ENCODE results near the gene ENTPD5.
"Not testable (repeated sequence)": the region's sequence is repeated elsewhere in the genome, so short reads cannot be mapped to it uniquely, and the experiment has no call there.

ENTPD5 gene, protein sequence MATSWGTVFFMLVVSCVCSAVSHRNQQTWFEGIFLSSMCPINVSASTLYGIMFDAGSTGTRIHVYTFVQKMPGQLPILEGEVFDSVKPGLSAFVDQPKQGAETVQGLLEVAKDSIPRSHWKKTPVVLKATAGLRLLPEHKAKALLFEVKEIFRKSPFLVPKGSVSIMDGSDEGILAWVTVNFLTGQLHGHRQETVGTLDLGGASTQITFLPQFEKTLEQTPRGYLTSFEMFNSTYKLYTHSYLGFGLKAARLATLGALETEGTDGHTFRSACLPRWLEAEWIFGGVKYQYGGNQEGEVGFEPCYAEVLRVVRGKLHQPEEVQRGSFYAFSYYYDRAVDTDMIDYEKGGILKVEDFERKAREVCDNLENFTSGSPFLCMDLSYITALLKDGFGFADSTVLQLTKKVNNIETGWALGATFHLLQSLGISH

DNA sequence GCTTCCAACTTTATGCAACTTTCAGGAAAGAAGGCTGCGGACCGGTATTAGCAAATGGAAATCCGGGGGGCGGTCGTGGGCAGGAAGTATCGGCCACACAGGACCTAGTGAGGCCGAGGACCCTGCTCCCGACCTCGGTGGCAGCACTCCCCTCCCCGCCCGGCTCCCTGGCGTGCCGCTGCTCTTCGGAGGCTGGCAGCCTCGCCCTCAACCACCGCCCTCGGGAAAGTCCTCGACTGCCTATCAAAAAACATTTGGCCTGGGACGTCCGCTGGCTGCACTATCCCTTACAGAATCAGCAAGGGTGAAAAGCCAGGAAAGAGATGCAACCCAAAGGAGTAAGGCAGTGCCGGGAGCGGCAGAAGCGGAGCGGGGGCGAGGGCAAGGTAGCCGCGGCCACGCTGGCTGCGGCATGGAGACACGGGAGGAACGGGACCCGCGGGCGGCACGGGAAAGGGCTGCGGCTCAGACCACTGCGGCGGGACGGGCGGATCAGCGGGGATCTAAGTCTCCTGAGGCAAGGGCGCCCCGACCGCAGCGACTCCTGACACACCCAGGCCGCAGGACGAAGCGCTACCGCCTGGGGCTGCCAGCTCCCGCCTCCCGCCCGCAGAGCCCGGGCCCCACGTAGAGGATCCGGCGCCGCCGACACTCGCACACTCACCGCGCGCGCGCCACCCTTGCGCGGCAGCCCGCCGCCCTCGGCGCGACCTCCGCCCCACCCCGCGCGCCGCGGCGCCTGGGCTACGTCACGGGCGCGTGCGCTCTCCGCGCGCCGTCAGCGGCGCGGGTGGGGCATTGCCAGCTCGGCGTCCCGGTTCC lies at the start of gene ENTPD5, which contains the start of gene BBOF1:
Gene ENTPD5, minus strand, starts transcription at position 703 of the 822 bp plus-strand sequence. CDS start 31,186 bp downstream, outside the sequence.
Gene BBOF1, plus strand, starts transcription at position 764 of the 822 bp plus-strand sequence. CDS start 130 bp downstream, outside the sequence.
- DNase-seq = peak; percentile 83

DNA sequence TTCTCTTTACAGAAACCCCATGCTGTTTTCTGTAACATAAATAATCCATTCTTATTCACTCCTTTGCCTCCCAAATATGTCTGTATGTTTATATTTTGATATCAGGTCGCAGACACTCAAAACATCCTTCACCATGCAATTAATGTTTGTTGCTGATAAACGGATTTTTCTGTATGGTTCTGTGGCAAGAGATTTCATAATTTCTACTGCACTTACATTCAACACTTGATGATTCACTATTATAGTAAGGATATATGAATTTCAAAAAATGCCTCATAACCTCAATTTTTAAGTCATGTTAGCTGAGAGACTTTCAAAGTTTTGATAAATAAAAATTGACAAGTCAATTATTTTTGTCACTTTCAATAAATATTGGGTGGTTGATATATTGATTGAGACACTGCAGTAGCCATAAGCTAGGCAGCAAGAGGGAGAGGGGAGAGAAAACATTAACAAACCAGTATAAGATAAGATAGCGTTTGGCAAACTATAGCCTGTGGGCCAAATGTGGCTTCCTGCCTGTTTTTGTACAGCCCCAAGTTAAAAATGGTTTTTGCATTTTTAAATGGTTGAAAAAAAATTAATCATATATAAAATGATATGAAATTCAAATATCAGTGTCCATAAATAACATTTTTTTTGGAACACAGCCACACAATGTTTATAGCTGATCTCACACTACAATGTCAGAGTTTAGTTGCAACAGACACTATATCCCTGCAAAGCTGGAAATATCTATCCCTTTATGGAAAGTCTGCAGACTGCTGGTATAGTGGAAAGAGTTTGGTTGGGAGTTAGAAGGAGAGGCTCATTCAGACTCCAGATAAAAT lies 46.9 kb upstream of the ENTPD5 start:
- DNase-seq = no peak

DNA sequence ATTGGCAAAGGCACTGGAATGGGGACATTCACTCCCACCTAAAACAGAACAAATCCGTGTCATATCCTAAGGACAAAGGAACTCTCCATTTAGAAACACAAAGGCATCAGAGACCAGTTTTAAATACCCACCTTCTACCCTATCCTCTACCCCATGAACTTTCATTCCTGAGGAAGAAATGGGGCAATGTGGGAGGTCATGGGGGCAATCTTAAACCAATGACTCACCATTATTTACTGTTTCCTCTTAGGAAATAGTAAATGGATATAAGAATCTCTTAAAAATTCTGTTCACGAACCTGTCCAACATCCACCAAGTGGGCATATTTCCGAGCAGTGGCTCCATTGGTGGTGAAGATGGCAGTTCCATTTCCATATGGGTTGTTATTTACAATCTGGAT lies 45.8 kb upstream of the ENTPD5 start:
- DNase-seq = no peak

DNA sequence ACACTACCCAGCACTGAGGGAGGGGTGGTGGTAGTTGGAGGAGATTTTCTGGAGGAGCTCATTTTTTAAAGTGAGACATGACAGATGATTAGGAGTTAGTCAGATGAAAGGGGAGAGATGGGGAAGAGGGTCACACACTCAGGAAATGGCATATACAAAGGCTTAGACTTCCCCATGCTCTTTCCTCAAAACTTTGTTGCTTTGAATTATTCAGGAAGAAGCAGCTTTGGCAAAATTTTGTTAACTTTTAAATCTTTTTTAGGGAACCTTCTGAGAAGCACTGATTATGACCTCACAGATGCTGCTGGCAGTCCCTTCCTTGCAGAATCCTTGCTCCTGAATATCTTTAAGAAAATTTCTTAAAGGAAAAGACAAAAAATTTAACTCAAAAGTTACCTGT lies 45.3 kb upstream of the ENTPD5 start:
- DNase-seq = no peak

DNA sequence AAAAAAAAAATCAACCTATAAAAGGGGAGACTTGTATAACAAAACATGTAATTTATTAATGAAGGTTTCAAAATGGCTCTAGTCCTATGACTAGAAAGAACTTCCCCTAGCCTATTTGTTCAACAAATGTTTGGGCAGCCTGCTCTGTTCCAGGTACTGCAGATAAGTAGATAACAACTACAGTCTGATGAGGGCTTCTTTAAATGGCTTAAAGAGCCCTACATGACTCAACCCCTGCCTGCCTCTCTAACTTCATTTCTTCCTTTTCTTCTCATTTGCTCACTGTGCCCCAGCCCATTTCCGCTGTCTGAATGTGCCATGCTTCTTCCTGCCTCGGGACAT lies 43.7 kb upstream of the ENTPD5 start:
- DNase-seq = no peak

DNA sequence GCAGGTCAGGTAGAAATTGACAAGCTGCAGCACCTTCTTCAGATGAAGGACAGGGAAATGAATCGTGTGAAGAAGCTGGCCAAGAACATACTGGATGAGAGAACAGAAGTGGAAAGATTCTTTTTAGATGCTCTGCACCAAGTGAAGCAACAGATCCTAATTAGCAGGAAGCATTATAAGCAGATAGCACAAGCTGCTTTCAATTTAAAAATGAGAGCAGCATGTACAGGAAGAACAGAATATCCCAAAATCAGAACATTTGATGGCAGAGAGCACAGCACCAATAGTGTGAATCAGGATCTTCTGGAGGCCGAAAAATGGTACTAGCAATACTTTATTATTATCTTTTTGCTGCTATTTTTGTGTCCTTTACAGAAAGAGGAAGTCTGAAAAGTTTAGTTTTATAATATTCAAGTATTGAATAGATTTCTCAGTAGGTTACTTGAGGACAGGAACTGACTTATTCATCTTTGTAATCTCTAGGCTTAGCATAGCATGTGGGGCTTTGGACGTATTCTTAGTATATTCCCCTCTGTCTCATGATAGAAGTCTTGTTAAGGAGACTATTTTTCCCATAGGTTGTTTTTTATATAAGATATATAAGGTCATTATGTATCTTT lies 30.9 kb upstream of the ENTPD5 start:
- no peak for DNase-seq

DNA sequence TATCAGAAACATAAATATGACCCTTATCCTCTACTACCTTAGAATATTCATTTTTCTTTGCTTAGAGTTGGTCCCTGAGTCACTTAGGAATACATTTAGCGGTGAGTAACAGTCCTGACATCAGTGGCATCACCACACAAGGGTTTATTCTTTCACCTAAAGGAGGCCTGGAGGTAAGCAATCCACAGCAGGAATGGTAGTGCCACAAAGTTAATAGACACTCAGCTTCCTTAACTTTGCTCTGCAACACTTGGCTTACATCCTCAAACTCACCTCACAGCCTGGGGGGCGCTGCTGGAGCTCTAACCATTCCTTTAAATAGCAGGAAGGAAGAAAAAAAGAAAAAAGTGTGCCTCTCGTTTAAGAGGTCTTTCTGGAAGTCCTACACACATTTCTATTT lies 29.2 kb upstream of the ENTPD5 start:
- no peak for DNase-seq

DNA sequence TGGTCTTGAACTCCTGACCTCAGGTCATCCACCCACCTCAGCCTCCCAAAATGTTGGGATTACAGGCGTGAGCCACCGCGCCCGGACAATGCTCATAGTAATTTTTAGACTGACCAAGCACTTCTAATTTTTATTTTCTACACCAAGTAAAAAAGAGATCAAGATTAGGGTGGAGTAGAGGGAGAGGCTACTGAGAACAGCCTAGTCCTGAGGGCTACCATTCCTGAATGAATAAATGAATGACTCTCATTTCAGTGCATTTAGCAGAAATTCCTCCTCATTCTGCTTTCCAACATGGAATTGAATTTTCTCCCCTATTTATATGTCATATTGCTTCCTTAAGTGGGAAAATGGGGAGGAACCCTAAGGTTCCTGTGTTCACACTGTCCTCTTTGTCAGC lies 26.4 kb upstream of the ENTPD5 start:
- DNase-seq = no peak

DNA sequence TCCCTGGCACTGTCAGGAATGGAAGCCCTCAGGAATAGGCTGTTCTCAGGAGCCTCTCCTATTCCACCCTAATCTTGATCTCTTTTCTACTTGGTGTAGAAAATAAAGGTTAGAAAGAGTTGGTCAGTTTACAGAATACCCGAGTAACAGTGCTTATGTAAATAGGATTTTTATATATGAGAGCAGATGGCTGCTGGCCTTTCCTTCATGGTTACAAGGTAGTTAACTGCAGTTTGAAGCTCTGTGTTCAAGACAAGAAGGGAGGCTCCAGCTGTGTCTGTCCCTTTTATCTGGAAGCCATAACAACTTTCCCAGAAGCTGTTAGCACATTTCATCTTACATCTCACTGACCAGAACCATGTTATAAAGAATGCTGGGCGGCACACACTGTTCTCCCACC lies 23.2 kb upstream of the ENTPD5 start:
- no peak for DNase-seq

DNA sequence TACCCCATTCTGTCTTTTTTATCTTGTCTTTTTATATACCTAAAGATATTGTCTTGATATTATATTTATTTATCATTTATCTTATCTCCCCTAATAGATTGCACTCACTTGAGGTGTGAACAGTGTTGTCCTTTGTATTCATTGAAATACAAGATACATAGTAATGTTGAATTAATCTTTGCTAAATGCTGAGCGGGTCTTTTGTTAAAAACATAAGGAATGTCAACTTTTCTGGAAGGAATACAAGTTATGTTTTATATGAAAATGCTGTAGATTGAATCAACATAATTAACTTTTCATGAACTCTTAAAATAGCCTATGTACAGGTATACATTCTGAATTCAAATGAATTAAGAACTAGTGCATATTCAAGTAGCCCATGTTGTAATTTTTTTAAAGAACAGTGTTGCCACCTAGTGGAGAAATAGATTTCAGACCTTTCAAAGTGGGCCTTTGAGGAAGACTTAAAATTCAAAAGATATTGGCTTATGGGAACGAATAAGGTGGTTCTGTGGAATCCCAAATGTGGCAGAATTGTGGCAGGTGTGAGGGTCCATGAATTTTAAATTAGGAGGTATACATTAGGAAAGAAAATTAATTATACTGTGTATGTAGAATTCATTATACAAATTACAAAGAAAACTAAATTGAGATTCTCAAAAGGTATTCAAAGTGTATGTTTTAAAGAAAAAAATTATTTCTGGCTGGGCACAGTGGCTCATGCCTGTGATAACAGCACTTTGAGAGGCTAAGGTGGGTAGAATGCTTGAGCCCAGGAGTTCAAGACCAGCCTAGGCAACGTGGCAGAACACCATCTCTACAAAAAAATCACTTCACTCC lies 19.2 kb upstream of the ENTPD5 start:
- DNase-seq = peak; percentile 68

DNA sequence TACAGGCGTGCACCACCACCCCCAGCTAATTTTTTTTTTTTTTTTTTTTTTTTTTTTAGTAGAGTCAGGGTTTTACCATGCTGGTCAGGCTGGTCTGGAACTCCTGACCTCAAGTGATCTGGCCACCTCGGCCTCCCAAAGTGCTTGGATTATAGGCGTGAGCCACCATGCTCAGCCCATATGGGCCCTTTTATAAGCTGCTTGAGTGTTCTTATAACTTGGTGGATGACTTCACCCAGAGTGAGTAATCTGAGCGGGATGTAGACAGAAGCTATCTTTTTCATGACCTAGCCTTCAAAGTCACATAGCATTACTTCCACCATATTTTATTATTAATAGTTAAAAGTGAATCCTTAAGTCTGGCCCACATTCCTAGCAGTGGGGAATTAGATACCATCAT lies 16.5 kb upstream of the ENTPD5 start:
- no peak for DNase-seq

DNA sequence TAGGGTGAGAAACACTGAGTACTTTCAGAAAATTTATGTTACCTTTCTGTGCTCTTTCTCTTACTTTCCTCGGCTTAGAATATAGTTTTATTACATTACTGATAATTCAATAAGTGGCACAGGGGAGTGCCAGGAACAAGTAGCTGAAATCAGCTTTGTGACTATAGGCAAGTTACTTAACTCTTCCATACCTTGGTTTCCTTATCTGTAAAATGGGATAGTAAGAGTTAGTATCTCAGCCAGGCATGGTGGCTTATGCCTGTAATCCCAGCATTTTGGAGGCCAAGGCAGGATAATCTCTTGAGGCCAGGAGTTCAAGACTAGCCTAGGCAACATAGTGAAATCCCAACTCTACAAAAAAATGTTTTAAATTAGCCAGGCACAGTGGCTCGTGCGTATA lies 15.5 kb upstream of the ENTPD5 start:
- DNase-seq = no peak

DNA sequence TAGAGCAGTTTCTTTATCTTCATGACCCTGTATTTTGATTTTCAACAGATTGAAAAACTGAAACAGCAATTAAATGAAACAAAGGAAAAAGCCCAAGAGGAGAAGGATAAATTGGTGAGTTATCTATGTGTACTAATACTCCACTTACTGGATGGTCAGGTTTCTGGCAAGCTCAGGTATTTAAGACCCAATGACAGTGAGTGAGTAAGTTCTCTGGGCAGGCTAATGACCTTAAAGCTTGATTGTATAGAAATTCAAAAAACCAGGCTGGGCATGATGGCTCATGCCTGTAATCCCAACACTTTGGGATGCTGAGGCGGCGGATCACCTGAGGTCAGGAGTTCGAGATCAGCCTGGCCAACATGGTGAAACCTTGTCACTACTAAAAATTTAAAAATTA lies 10.0 kb upstream of the ENTPD5 start:
- DNase-seq = no peak

DNA sequence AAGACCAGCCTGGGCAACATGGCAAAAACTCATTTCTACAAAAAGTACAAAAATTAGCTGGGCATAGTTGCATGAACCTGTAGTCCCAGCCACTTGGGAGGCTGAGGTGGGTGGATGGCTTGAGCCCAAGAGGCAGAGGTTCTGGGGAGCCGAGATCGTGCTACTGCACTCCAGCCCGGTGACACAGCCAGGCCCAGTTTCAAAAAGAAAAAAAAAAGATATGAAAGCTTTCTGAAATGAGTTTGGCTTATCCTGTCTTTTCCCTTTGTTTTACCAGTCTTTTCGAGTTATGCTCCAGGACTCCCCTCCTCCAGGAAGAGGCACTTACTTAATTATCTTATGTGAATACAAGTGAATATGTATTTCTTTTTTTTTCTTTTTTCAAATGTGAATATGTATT lies 3.3 kb upstream of the ENTPD5 start:
- DNase-seq = no peak

DNA sequence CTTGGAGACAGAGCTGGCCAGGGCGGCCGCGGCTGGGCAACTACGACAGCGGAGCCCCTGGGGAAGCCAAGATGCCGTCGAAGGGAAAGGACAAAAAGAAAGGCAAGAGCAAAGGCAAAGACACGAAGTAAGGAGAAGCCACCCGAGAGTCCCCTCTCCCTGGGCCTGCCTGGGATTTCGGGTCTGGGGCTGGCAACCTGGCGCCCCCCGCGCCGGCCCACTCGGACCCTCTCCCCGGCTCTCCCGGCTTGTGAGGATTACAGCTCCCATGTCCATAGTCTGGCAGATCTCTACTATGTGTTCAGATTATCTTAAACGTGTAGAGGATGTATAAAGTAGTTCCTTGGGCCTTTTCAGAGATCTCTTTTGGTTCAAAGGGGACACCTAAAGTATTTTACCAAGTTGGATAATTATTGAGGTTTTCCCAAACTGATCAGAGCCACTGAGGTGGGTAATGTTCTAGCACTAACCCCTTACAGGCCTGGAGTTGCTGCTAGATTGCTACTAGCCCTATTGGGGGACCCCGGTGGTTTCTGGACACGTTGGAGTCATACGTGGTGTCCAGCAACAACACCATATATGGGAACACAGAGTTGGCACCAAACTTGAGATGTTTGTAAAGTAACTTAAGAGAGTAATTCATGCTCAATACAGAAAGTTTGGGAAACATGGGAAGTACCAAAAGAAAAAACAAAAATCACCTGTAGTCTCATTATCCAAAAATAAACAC lies 485 bp upstream of the ENTPD5 start:
- no peak for DNase-seq

DNA sequence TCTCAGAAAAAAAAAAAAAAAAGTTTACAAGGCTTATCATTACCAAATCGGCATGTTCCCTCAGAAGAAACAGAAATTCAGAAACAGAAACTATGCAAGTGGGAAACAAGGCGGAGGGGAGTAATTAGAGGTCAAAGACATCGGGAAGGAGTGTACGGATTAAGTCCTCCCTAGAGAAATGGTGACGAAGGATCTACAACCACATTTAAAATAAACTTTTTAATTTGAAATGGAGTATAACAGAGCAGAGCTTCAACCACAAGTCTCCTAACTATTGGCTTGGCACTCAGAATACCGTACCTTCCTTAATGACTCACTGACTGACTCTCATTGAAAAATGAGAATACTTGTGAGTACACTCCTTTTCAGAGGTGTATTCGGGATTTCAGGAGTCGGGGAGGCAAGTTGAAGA lies 908 bp downstream of the ENTPD5 start:
- DNase-seq = peak; percentile 27

DNA sequence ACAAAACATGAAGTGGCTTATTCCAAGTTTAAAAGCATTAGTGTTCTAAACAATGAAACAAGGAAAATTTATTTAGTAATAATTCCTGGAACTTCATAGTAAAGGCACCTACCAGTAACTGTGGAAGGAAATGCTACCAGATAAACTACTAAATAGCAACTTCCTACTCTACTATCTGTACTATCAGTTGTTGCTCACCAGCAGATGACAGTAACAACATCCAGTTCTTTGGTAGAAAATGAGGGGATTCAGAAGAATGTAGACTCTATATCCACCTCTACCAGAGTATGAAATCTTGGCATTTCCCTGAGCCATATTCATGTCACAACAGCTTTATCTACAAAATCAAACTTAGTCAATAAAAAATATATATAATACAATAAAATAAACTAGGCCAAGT lies 3.1 kb downstream of the ENTPD5 start:
- no peak for DNase-seq

DNA sequence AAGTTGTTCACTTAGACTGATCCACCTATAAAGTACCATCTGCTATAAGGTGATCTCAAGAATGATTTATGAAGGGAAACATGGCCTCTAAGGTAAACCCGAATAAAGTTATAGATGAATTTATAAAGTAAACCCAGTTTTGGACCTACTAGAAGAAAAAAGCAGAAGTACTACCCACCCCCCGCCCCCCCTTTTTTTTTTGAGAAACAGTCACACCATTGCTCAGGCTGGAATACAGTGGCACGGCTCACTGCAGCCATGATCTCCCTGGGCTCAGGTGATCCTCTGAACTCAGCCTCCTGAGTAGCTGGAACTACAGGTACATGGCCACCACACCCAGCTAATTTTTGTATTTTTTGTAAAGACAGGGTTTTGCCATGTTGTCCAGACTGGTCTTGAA lies 3.9 kb downstream of the ENTPD5 start:
- no peak for DNase-seq

DNA sequence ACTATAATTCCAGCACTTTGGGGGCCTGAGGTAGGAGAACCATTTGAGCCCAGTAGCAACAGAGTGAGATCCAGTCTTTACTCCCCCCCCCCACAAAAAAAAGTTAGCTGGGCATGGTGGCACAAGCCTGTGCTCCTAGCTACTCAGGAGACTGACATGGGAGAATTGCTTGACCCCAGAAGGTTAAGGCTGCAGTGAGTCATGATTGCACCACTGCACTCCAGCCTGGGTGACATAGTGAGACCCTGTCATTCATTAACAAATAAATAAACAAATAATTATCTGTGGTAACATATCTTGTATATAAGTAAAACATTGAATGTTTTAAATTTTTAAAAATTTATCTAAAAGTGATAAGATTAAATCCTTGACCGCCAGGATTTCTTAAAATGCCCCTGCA lies 4.8 kb downstream of the ENTPD5 start:
- no peak for DNase-seq

DNA sequence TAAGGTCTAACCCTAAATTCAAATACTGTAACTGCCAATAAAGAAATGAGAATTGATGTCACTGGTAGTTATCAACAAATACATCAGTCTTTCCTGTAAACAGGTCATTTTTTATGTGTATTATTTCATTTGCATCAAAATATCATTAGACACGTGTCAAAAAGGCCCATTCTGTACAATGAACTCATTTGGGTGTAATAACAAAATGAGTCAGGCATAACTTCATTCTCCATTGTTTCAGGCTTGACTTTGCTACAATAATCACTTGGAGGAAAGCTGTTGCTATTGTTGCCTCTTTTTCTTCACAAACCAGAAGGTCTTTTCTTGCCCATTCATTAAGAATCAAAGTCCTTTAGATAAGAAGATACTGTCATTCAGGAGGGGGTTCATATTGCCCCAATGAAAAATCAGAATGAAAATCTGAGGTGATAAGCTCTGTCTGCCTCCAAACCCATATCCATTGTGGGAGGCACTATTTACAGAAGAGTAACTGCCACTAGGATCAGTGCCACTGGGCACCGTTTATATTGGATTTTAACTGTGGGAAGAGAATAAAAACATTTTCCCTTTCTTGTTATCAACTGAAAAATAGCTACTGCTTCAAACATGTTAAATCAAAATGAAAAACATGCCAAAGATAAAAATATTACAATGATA lies 10.1 kb downstream of the ENTPD5 start:
- DNase-seq = no peak

DNA sequence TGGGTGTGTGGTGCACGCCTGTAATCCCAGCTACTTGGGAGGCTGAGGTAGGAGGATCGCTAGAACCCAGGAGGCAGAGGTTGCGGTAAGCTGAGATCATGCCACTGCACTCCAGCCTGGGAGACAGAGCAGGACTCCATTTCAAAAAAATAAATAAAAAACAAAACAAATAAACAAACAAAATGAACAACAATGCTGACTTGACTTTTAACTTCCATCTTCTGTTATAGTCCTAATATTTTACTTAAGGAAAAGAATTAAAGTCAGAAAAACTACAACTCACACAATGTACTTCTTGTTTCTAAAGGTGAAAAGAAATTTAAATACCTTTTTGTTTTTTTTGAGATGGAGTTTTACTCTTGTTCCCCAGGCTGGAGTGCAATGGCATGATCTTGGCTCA lies 13.4 kb downstream of the ENTPD5 start:
- DNase-seq = not testable (repeated sequence)

Measured in CD4-positive, alpha-beta T cell treated with Interleukin-4 for 4 hours (primary cell).